AML-193 (cell line): ENCODE results near the gene ZNF507.

Experiments used
- DNase-seq, 2 experiments: peaks; one replicate each; lab custom pipeline; 2025; lab: John Stamatoyannopoulos, UW

The ZNF507 gene

GRCh38 chr19:32345261-32346207, at the start of gene ZNF507:
Gene ZNF507, plus strand, starts transcription at chr19:32345610. Its CDS starts 7,221 bp downstream, at chr19:32352831.
- DNase-seq: no peak

GRCh38 chr19:32296694-32297093, 48.7 kb upstream of the ZNF507 start:
- DNase-seq: no peak

GRCh38 chr19:32302778-32303177, 42.6 kb upstream of the ZNF507 start:
- DNase-seq: no peak

GRCh38 chr19:32303193-32303592, 42.2 kb upstream of the ZNF507 start:
- DNase-seq: no peak

- no peak for DNase-seq
These were observed 37.8 kb upstream of the ZNF507 start for GRCh38 chr19:32307591-32307990.

GRCh38 chr19:32308431-32309077, 36.9 kb upstream of the ZNF507 start:
- DNase-seq: no peak

GRCh38 chr19:32309711-32310390, 35.6 kb upstream of the ZNF507 start:
- no peak for DNase-seq

GRCh38 chr19:32311371-32311770, 34.0 kb upstream of the ZNF507 start:
- no peak for DNase-seq

- DNase-seq: no peak
These were observed 31.7 kb upstream of the ZNF507 start for GRCh38 chr19:32313569-32314265.

- no peak for DNase-seq
These were observed 29.4 kb upstream of the ZNF507 start for GRCh38 chr19:32316034-32316433.

- no peak for DNase-seq
These were observed 28.3 kb upstream of the ZNF507 start for GRCh38 chr19:32317086-32317485.

- peak in 1 of 2 experiments; percentile 12 for DNase-seq
These were observed 26.4 kb upstream of the ZNF507 start for GRCh38 chr19:32318884-32319520.

GRCh38 chr19:32322541-32322940, 22.9 kb upstream of the ZNF507 start:
- no peak for DNase-seq

GRCh38 chr19:32324631-32325285, 20.7 kb upstream of the ZNF507 start:
- no peak for DNase-seq

GRCh38 chr19:32330213-32330857, 15.1 kb upstream of the ZNF507 start:
- no peak for DNase-seq

GRCh38 chr19:32333227-32333626, 12.2 kb upstream of the ZNF507 start:
- no peak for DNase-seq

- no peak for DNase-seq
These were observed 8.9 kb upstream of the ZNF507 start for GRCh38 chr19:32336259-32337083.

GRCh38 chr19:32337084-32337808, 8.2 kb upstream of the ZNF507 start:
- DNase-seq: no peak

- no peak for DNase-seq
These were observed 6.0 kb upstream of the ZNF507 start for GRCh38 chr19:32339423-32339822.
